ENCODE data around the gene WBP2. TPM values are rescaled to one million over a fixed set of nuclear protein-coding genes. Genes with fewer than 3 reads are reported as not detected.

The WBP2 gene
- total and polyA plus RNA-seq, 2 donors, result 16.2 to 142 TPM

DNA sequence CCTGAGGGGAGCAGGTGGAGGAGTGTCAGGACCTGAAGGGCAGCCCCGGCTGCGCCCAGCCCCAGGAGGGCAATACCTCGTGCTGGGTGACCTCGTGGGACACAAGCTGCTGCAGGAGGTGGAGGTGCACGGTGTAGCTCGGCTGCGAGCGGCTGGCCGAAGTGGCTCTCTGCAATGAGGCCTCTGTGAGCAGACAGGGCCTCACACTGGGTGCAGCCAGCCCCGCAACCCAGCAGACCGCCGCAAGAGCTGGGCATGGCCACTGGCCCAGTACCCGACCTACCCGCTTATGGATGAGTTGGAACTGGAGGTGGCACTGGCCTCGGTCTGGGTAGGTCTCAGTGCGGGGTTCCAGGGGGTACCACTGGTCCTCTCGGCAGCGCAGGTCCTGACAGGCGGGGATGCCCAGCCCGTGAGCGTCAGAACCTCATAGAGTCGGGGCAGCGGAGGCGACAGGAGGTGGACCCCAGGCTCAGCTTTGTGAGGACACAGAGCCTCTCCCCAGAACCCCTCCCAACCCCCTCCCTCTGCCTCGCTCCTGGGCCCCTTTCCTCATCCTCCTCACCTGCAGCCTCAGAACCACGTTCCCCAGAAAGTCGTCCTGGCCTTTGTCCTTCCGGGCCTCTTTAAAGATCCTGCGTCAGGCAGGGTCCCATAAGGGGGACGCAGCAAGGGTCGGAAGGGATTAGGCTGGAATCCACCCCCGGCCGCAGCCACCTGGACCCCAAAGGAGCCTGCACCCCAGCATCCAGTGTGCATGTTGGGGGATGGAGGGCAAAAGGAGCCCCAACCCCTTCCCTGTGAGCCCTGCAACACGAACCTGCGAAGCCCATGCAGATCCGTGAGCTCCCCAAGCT is 15.0 kb downstream of the WBP2 start:
- Histone ChIP-seq H3K27ac (ENCODE audit: low read depth) (no peak overlapping the region), H3K36me3 (ENCODE audit: insufficient read depth) (peaks cover 2% of the 10 kb centered on the region), H3K4me1 (ENCODE audit: insufficient read depth) (no peaks in the 10 kb centered on the region), H3K4me3 (ENCODE audit: low read depth, low read length) (no peak overlapping the region)
- DNase-seq (ENCODE audit: extremely low spot score), result no peak
- 92% methylated on average over 36 of the region's 36 CpGs for WGBS

DNA sequence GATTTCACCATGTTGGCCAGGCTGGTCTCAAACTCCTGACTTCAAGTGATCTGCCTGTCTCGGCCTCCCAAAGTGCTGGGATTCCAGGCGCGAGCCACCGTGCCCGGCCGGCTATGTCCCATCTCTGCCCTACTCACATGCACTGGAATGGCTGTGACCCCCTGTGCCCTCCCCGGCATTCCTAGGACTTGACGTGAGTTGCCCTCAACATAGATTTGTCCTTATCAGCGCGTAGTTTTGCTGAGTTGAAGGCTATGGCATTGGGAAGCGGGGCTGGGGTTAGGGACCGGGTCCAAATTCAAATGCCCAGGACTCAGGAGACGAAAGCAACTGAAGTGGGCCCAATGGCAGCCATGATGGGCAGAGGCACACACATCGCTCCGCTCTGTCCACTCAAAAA is 16.7 kb downstream of the WBP2 start:
- H3K36me3 ChIP-seq (ENCODE audit: insufficient read depth), result peaks cover 2% of the 10 kb centered on the region
- WGBS, result 93% methylated on average over 15 of the region's 15 CpGs
- no peaks in the 10 kb centered on the region for H3K4me1 ChIP-seq (ENCODE audit: insufficient read depth)
- DNase-seq (ENCODE audit: extremely low spot score), result no peak
- H3K4me3 ChIP-seq (ENCODE audit: low read depth, low read length), result no peak overlapping the region
- no peak overlapping the region for H3K27ac ChIP-seq (ENCODE audit: low read depth)

DNA sequence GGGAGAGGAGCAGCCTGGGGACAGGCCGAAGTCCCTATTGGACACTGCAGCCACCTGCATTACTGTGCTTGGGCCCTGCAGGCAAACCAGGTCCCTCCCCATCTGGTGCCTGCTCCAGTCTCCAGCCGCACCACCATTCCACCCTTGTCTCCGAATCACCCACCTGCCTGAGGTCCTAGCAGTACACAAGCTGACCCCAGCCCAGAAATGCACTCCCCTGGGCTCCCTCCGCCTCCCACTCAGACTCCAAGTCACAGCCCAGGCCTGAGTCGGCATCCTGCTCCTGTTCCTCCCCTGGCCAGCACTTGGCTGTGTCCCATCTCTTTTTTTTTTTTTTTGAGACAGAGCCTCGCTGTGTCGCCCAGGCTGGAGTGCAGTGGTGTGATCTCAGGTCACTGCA is 17.2 kb downstream of the WBP2 start:
- H3K4me1 ChIP-seq (ENCODE audit: insufficient read depth), result no peaks in the 10 kb centered on the region
- DNase-seq (ENCODE audit: extremely low spot score), result no peak
- H3K4me3 ChIP-seq (ENCODE audit: low read depth, low read length), result no peak overlapping the region
- WGBS, result 80% methylated on average over 7 of the region's 7 CpGs
- peaks cover 2% of the 10 kb centered on the region for H3K36me3 ChIP-seq (ENCODE audit: insufficient read depth)
- no peak overlapping the region for H3K27ac ChIP-seq (ENCODE audit: low read depth)

DNA sequence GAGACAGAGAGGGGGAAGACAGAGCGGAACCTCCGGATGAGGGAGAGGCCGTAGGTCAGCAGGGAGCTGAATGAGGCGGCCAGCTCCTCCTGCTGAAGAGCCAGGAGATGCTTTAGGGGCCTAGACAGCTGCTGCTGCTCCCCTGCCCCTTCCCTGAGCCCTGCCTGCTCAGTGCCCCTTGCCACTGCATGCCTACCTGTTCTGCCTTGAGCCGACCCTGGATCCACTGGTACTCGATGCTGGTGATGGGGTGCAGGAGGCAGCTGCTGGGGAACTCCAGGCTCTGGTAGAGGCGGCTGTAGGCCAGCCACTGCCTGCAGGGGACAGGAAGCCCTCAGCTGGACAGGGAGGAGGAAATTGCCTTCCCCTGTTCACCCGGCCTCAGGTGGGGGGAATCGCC is 18.5 kb downstream of the WBP2 start:
- WGBS, result 91% methylated on average over 9 of the region's 9 CpGs
- Histone ChIP-seq H3K4me3 (ENCODE audit: low read depth, low read length) (no peak overlapping the region), H3K36me3 (ENCODE audit: insufficient read depth) (peaks cover 2% of the 10 kb centered on the region), H3K27ac (ENCODE audit: low read depth) (no peak overlapping the region), H3K4me1 (ENCODE audit: insufficient read depth) (no peaks in the 10 kb centered on the region)
- DNase-seq (ENCODE audit: extremely low spot score), result no peak

DNA sequence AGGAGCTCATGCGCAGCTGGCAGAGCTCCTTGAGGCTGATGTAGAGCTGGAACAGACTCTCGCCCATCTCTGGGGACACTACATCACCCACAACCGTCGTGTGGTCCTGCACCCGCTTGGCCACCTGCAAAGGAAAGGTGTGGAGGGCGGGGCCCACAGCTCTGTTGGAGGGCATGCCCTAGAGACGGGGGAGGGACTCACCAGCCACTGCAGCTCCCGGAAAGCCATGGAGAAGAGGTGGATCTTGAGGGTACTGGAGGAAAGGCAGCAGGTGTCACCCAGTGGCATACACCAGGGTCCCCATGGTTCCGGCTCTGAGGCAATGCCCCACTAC is 19.5 kb downstream of the WBP2 start:
- Histone ChIP-seq H3K36me3 (ENCODE audit: insufficient read depth) (peaks cover 2% of the 10 kb centered on the region), H3K4me1 (ENCODE audit: insufficient read depth) (no peaks in the 10 kb centered on the region), H3K4me3 (ENCODE audit: low read depth, low read length) (no peak overlapping the region), H3K27ac (ENCODE audit: low read depth) (no peak overlapping the region)
- WGBS, result 67% methylated on average over 9 of the region's 9 CpGs
- no peak for DNase-seq (ENCODE audit: extremely low spot score)

DNA sequence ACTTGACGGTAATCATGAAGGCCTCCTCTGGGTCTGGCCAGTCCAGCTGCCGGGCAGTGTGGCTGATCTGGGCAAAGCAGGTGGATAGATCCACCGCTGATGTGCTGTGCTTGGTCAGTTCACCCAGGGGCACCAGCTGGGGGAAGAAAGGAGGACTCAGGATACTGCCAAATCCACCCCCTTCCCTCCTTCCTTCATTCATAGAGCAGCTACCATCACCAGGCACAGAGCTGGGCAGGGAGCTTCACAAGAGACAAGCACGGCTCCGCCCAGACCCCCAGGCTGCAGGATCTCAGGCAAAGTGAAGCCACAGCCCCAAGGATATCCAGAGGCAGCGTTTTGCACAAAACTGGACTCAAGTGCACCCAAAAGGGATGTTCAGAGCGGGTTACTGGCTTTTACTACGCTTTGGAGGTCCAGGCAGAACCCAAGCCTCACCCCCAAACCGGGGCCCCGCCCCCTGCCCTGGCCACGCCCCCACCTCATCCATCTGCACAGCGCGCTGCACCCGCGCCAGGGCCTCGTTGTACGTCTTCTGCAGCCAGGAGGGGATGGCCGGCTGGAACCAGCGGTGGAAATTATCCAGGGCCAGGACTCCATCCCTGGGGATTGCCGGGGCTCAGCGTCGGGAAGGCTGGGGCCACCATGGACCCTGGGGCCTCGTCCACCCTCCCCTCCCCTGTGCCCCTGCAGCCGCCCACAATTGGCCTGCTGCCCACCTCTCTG is 20.0 kb downstream of the WBP2 start:
- 47% methylated on average over 24 of the region's 24 CpGs for WGBS
- Histone ChIP-seq H3K4me1 (ENCODE audit: insufficient read depth) (no peaks in the 10 kb centered on the region), H3K4me3 (ENCODE audit: low read depth, low read length) (no peak overlapping the region), H3K36me3 (ENCODE audit: insufficient read depth) (peaks cover 2% of the 10 kb centered on the region), H3K27ac (ENCODE audit: low read depth) (no peak overlapping the region)
- no peak for DNase-seq (ENCODE audit: extremely low spot score)

DNA sequence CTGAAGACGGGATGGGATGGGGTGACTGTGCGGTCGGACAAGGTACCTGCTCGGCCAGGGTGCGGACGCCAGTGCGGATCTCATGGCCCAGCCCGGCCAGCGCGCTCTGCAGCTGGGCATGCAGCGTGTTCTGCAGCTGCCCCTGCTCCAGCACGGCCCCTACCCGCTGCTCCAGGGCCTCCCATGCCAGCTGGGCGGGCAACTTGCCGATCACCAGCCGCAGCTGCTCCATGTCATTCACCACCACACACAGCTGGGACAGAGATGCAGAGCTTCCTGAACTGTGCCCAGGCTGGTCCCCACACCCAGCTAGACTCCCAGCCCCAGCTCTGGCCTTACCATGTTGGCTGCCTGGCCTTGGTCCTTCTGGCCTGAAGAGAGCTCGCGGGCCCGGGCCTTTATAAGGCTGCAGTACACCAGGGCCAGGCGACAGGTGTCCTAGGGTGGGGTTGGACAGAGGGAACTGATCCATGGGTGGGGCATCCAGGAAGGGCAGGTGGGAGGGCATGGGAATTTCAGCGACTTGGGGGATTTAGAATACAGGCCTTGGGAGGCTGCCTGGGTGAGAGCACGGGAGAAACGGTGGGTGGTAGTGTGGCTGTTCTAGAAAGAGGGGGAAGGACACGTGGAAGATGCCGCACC is 20.7 kb downstream of the WBP2 start:
- H3K36me3 ChIP-seq (ENCODE audit: insufficient read depth), result peaks cover 2% of the 10 kb centered on the region
- 95% methylated on average over 25 of the region's 25 CpGs for WGBS
- no peak overlapping the region for H3K4me3 ChIP-seq (ENCODE audit: low read depth, low read length)
- no peak for DNase-seq (ENCODE audit: extremely low spot score)
- H3K27ac ChIP-seq (ENCODE audit: low read depth), result no peak overlapping the region
- H3K4me1 ChIP-seq (ENCODE audit: insufficient read depth), result no peaks in the 10 kb centered on the region

DNA sequence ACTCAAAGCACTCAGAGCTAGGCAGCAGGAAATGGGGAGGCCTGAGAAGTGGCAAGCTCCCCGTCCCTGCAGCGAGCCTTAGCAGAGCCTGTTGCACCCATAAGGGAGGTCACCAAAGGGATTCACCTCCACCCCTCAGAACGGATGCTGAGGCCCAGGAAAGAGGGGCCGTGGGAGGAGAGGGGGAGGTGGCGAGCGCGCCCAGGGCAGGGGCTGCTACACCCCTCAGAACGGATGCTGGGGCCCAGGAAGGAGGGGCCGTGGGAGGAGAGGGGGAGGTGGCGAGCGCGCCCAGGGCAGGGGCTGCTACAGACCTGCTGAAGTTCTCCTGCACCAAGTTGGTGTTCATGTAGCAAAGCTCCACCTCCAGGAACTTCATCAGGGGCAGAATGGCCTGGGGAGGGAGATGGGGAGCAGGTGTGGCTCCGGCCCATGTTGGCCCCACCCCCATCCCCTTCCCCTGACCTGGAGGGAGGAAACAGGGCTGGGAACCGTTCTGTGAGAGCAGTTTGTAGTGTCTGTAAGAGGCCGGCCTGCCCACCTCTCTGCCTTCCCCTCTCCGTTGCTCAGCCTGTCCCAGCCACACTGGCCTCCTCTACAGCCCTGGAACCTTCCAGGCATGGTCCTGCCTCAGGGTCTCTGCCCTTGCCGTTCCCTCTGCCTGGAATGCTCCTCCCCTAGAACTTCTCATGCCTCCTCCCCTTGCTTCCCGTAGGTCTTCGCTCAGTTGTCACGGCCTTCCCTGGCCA is 22.3 kb downstream of the WBP2 start:
- Histone ChIP-seq H3K4me1 (ENCODE audit: insufficient read depth) (no peaks in the 10 kb centered on the region), H3K36me3 (ENCODE audit: insufficient read depth) (peaks cover 2% of the 10 kb centered on the region), H3K4me3 (ENCODE audit: low read depth, low read length) (no peak overlapping the region), H3K27ac (ENCODE audit: low read depth) (no peak overlapping the region)
- no peak for DNase-seq (ENCODE audit: extremely low spot score)
- 57% methylated on average over 20 of the region's 20 CpGs for WGBS

DNA sequence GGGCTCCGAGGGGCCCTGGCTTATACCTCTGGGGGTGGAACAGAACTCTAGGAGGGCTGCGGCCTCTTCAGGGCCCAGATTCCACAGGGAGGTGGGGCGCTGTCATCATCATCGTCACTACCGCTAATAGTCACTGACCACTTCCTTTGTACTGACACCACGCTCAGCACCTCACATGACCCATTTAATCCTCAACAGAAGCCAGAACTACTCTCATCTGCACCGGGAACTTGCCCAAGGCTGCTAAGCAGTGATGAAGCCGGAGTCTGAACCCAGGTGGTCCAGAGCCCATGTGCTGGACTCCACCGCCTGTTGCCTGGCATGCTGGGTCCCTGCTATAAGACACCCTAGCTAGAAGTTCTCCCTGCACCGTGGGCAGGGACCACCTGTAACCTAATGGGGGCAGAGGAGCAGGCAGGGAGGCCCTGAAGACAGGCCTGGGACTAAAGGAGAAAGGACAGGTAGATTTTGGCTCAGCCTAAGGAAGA is 22.9 kb downstream of the WBP2 start:
- 76% methylated on average over 10 of the region's 10 CpGs for WGBS
- H3K4me1 ChIP-seq (ENCODE audit: insufficient read depth), result no peaks in the 10 kb centered on the region
- no peak for DNase-seq (ENCODE audit: extremely low spot score)
- H3K27ac ChIP-seq (ENCODE audit: low read depth), result no peak overlapping the region
- H3K4me3 ChIP-seq (ENCODE audit: low read depth, low read length), result no peak overlapping the region
- peaks cover 2% of the 10 kb centered on the region for H3K36me3 ChIP-seq (ENCODE audit: insufficient read depth)

DNA sequence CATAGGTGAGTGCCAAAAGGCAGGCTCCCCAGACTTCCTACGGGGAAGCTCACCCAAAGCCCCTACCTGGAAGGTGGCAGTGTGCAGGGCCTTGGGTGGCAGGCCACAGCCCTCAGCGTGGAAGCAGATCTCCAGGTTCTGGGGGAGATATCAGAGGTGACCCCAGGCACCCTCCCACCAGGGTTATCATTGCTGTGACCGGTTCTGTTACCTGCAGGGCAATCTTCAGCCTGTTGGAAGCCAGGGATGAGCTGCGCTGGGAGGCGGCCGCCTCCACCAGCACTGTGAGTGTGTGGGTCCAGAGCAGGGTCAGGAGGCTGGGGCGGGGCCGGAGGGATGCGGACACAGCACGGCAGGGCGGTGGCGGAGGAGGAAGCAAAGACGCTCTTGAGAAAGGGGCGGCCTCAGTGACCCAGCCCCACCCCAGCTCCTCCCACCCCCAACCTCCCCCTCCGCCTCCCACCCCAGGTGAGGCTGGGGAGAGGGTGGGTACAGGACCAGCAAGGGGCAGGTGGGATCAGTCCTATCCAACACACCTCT is 24.0 kb downstream of the WBP2 start:
- no peak overlapping the region for H3K27ac ChIP-seq (ENCODE audit: low read depth)
- no peak for DNase-seq (ENCODE audit: extremely low spot score)

DNA sequence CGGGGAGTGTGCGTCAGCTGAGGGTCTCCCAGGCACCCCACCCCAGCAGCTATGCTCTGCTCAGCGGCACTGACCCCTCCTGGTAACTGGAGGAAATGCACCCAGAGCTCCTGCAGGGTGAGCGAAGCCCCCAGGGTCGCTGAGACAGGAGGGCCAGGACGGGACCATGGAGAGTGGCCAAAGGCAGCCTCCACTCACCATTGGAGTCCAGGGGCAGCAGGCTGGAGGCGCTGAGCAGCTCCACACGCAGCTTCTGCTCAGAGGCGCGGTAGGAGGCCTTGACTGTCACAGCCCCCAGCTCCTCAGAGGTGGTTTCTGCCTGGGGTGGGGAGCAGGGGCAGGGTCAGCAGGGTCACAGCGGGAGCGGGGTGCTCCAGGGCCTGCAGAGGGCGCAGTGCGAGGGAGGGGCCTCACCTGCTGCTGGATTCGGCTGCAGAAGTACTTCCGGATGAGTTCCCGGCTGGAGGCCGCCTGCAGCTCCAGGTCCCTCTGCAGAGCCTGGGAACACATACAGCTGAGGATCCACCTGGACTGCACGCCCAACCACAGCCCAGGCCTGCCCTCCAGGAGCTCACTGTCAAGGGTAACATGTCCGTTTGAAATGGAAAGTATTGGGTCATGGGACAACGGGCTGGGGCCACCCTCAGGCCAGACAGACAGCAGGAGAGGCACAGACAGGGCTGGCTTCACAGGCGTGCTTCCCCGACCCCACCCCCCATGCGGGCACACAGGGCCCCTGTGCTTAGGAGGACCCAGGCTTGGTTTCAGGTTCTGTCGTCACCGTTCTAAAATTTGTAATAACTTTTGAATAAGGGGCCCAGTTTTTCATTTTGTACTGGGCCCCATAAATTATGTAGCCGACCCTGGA is 24.7 kb downstream of the WBP2 start:
- no peak overlapping the region for H3K4me3 ChIP-seq (ENCODE audit: low read depth, low read length)
- no peaks in the 10 kb centered on the region for H3K36me3 ChIP-seq (ENCODE audit: insufficient read depth)
- H3K4me1 ChIP-seq (ENCODE audit: insufficient read depth), result no peaks in the 10 kb centered on the region
- 74% methylated on average over 27 of the region's 27 CpGs for whole genome bisulfite sequencing
- DNase-seq (ENCODE audit: extremely low spot score), result no peak
- no peak overlapping the region for H3K27ac ChIP-seq (ENCODE audit: low read depth)

More for the DNA sequence above, 24.0 kb downstream of the WBP2 start:
- H3K4me3 ChIP-seq (ENCODE audit: low read depth, low read length), result no peak overlapping the region
- 89% methylated on average over 15 of the region's 15 CpGs for WGBS
- peaks cover under 1% of the 10 kb centered on the region for H3K36me3 ChIP-seq (ENCODE audit: insufficient read depth)
- no peaks in the 10 kb centered on the region for H3K4me1 ChIP-seq (ENCODE audit: insufficient read depth)

DNA sequence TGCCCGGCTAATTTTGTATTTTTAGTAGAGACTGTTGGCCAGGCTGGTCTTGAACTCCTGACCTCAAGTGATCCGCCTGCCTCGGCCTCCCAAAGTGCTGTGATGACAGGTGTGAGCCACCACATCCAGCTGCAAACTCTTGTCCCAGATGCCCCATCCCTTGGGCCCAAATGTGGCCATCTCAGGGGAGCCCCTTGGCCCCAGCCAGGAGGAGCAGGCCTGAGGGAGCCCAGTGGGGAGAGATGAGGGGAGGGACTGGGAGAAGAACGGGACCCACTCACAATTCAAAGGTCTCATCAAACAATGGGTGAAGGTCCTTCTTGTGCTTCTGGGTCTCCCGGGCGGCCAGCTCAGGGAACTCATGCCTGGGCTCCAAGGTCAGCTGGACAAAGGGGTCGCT is 25.4 kb downstream of the WBP2 start:
- DNase-seq (ENCODE audit: extremely low spot score), result no peak
- Histone ChIP-seq H3K36me3 (ENCODE audit: insufficient read depth) (no peaks in the 10 kb centered on the region), H3K27ac (ENCODE audit: low read depth) (no peak overlapping the region), H3K4me3 (ENCODE audit: low read depth, low read length) (no peak overlapping the region), H3K4me1 (ENCODE audit: insufficient read depth) (no peaks in the 10 kb centered on the region)
- 87% methylated on average over 7 of the region's 7 CpGs for WGBS
